Measurements from ENCODE around the gene SYTL2.
"Not testable (repeated sequence)": the region's sequence is repeated elsewhere in the genome, so short reads cannot be mapped to it uniquely, and the experiment has no call there.

- TF ChIP-seq, protein P1, sequence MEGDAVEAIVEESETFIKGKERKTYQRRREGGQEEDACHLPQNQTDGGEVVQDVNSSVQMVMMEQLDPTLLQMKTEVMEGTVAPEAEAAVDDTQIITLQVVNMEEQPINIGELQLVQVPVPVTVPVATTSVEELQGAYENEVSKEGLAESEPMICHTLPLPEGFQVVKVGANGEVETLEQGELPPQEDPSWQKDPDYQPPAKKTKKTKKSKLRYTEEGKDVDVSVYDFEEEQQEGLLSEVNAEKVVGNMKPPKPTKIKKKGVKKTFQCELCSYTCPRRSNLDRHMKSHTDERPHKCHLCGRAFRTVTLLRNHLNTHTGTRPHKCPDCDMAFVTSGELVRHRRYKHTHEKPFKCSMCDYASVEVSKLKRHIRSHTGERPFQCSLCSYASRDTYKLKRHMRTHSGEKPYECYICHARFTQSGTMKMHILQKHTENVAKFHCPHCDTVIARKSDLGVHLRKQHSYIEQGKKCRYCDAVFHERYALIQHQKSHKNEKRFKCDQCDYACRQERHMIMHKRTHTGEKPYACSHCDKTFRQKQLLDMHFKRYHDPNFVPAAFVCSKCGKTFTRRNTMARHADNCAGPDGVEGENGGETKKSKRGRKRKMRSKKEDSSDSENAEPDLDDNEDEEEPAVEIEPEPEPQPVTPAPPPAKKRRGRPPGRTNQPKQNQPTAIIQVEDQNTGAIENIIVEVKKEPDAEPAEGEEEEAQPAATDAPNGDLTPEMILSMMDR (IDR thresholded peaks at IDR 0.05): not testable (repeated sequence)
- TF ChIP-seq POLR2AphosphoS5, POLR2A (IDR thresholded peaks at IDR 0.05): not testable (repeated sequence)
Observed at GRCh38 chr11:85853541-85853940, 42.6 kb upstream of the SYTL2 start.
